ENCODE results near the gene UBA7.

Gene UBA7

GRCh38 chr3:49790626-49791411, 22.9 kb downstream of the UBA7 start:
- 46% methylated on average over 6 of the region's 9 CpGs for WGBS
- H2BK120ac ChIP-seq (ENCODE audit: low read depth, low read length): no peak overlapping the region
- no peak overlapping the region for H3K4me2 ChIP-seq (ENCODE audit: low read length, poor library complexity, severe bottlenecking)
- H2BK5ac ChIP-seq (ENCODE audit: low read depth, low read length, poor library complexity, severe bottlenecking): no peak overlapping the region
- H3K14ac ChIP-seq (ENCODE audit: low read length in 2 of 2): no peak overlapping the region
- no peak overlapping the region for H4K91ac ChIP-seq (ENCODE audit: low read length)
- H3K27ac ChIP-seq (ENCODE audit: low read length, poor library complexity, severe bottlenecking): no peak overlapping the region
- no peaks in the 10 kb centered on the region for H3K9me3 ChIP-seq (ENCODE audit: control insufficient read depth, low read length)
- H3K4ac ChIP-seq (ENCODE audit: low read depth in 1 of 2, low read length in 2 of 2): no peak overlapping the region
- no peak overlapping the region for H2BK15ac ChIP-seq (ENCODE audit: low read depth, poor library complexity, severe bottlenecking)
- peak; percentile 66 for DNase-seq
- H3K4me3 ChIP-seq (ENCODE audit: insufficient read depth in 1 of 2, low read depth in 1 of 2, low read length in 2 of 2): no peak overlapping the region
- no peak overlapping the region for H2AK5ac ChIP-seq (ENCODE audit: low read length, severe bottlenecking)
- H3K23ac ChIP-seq (ENCODE audit: low read length in 2 of 2): peak overlapping the region in 1 of 2 experiments; percentile 30
- H2BK12ac ChIP-seq (ENCODE audit: low read length in 2 of 2): no peak overlapping the region
- H2AFZ ChIP-seq (ENCODE audit: low read depth, low read length): no peak overlapping the region
- H3K4me1 ChIP-seq (ENCODE audit: control insufficient read depth, insufficient read depth, low read depth, low read length): peaks cover 6% of the 10 kb centered on the region
- no peaks in the 10 kb centered on the region for H3K27me3 ChIP-seq (ENCODE audit: control insufficient read depth in 1 of 2, insufficient read depth in 1 of 2, low read length in 2 of 2)
- H3K79me1 ChIP-seq (replicated peaks; ENCODE audit: low read length, poor library complexity, severe bottlenecking): peaks cover 4% of the 10 kb centered on the region
- no peak overlapping the region for H3K18ac ChIP-seq (ENCODE audit: low read depth in 1 of 2, low read length in 2 of 2)
- H3K9ac ChIP-seq (ENCODE audit: low read length): no peak overlapping the region
- no peaks in the 10 kb centered on the region for H3K36me3 ChIP-seq (ENCODE audit: control insufficient read depth in 1 of 2, insufficient read depth in 2 of 2, low read depth in 1 of 2, low read length in 2 of 2)
- no peak overlapping the region for H4K8ac ChIP-seq (ENCODE audit: low read length)

- Histone ChIP-seq H3K36me3 (ENCODE audit: control insufficient read depth in 1 of 2, insufficient read depth in 2 of 2, low read depth in 1 of 2, low read length in 2 of 2) (peaks cover 10 to 13% of the 10 kb centered on the region in 2 experiments), H3K27me3 (ENCODE audit: control insufficient read depth in 1 of 2, insufficient read depth in 1 of 2, low read length in 2 of 2) (no peaks in the 10 kb centered on the region), H2AFZ (ENCODE audit: low read depth, low read length) (no peak overlapping the region), H2BK120ac (ENCODE audit: low read depth, low read length) (no peak overlapping the region), H3K4me2 (ENCODE audit: low read length, poor library complexity, severe bottlenecking) (no peak overlapping the region), H3K27ac (ENCODE audit: low read length, poor library complexity, severe bottlenecking) (no peak overlapping the region), H3K14ac (ENCODE audit: low read length in 2 of 2) (no peak overlapping the region), H3K4me1 (ENCODE audit: control insufficient read depth, insufficient read depth, low read depth, low read length) (peaks cover 10% of the 10 kb centered on the region), H3K18ac (ENCODE audit: low read depth in 1 of 2, low read length in 2 of 2) (no peak overlapping the region), H3K4me3 (ENCODE audit: insufficient read depth in 1 of 2, low read depth in 1 of 2, low read length in 2 of 2) (no peak overlapping the region), H4K91ac (ENCODE audit: low read length) (no peak overlapping the region), H2BK12ac (ENCODE audit: low read length in 2 of 2) (no peak overlapping the region), H2BK5ac (ENCODE audit: low read depth, low read length, poor library complexity, severe bottlenecking) (no peak overlapping the region), H2BK15ac (ENCODE audit: low read depth, poor library complexity, severe bottlenecking) (no peak overlapping the region), H2AK5ac (ENCODE audit: low read length, severe bottlenecking) (no peak overlapping the region), H3K9ac (ENCODE audit: low read length) (no peak overlapping the region), H3K79me1 (replicated peaks; ENCODE audit: low read length, poor library complexity, severe bottlenecking) (peaks cover 4% of the 10 kb centered on the region), H3K9me3 (ENCODE audit: control insufficient read depth, low read length) (no peaks in the 10 kb centered on the region), H3K4ac (ENCODE audit: low read depth in 1 of 2, low read length in 2 of 2) (no peak overlapping the region), H4K8ac (ENCODE audit: low read length) (no peak overlapping the region), H3K23ac (ENCODE audit: low read length in 2 of 2) (no peak overlapping the region)
- 96% methylated on average over 2 of the region's 2 CpGs for WGBS
- DNase-seq: no peak
Observed at GRCh38 chr3:49788056-49788455, 25.7 kb downstream of the UBA7 start.

DNA sequence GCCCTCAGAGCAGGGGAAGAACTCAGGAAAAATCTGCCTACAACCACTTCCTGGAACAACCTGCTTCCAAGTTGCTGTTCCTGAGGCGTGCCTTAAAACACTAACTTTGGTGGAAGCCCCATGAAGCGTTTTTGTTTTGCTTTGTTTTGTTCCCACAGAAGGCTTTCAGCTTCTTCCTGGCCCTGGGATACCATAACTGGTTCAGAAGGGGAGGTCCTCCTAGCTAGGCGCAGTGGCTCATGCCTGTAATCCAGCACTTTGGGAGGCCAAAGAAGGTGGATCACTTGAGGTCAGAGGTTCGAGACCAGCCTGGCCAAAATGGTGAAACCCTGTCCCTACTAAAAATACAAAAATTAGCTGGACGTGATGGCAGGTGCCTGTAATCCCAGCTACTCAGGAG, 26.2 kb downstream of the UBA7 start:
- no peak overlapping the region for H3K23ac ChIP-seq (ENCODE audit: low read length in 2 of 2)
- no peak overlapping the region for H2BK12ac ChIP-seq (ENCODE audit: low read length in 2 of 2)
- H4K91ac ChIP-seq (ENCODE audit: low read length): no peak overlapping the region
- no peak overlapping the region for H3K4me2 ChIP-seq (ENCODE audit: low read length, poor library complexity, severe bottlenecking)
- H3K79me1 ChIP-seq (replicated peaks; ENCODE audit: low read length, poor library complexity, severe bottlenecking): peaks cover 4% of the 10 kb centered on the region
- no peak overlapping the region for H2AK5ac ChIP-seq (ENCODE audit: low read length, severe bottlenecking)
- H3K27ac ChIP-seq (ENCODE audit: low read length, poor library complexity, severe bottlenecking): no peak overlapping the region
- 96% methylated on average over 4 of the region's 5 CpGs for WGBS
- H3K9ac ChIP-seq (ENCODE audit: low read length): no peak overlapping the region
- H2BK15ac ChIP-seq (ENCODE audit: low read depth, poor library complexity, severe bottlenecking): no peak overlapping the region
- DNase-seq: no peak
- H3K18ac ChIP-seq (ENCODE audit: low read depth in 1 of 2, low read length in 2 of 2): no peak overlapping the region
- no peaks in the 10 kb centered on the region for H3K9me3 ChIP-seq (ENCODE audit: control insufficient read depth, low read length)
- H3K4me3 ChIP-seq (ENCODE audit: insufficient read depth in 1 of 2, low read depth in 1 of 2, low read length in 2 of 2): no peak overlapping the region
- no peak overlapping the region for H3K14ac ChIP-seq (ENCODE audit: low read length in 2 of 2)
- H3K4me1 ChIP-seq (ENCODE audit: control insufficient read depth, insufficient read depth, low read depth, low read length): peaks cover 10% of the 10 kb centered on the region
- no peaks in the 10 kb centered on the region for H3K27me3 ChIP-seq (ENCODE audit: control insufficient read depth in 1 of 2, insufficient read depth in 1 of 2, low read length in 2 of 2)
- no peak overlapping the region for H2BK5ac ChIP-seq (ENCODE audit: low read depth, low read length, poor library complexity, severe bottlenecking)
- no peak overlapping the region for H2AFZ ChIP-seq (ENCODE audit: low read depth, low read length)
- H3K4ac ChIP-seq (ENCODE audit: low read depth in 1 of 2, low read length in 2 of 2): no peak overlapping the region
- H3K36me3 ChIP-seq (ENCODE audit: control insufficient read depth in 1 of 2, insufficient read depth in 2 of 2, low read depth in 1 of 2, low read length in 2 of 2): peaks cover 13 to 14% of the 10 kb centered on the region in 2 experiments
- H4K8ac ChIP-seq (ENCODE audit: low read length): no peak overlapping the region
- H2BK120ac ChIP-seq (ENCODE audit: low read depth, low read length): no peak overlapping the region

DNA sequence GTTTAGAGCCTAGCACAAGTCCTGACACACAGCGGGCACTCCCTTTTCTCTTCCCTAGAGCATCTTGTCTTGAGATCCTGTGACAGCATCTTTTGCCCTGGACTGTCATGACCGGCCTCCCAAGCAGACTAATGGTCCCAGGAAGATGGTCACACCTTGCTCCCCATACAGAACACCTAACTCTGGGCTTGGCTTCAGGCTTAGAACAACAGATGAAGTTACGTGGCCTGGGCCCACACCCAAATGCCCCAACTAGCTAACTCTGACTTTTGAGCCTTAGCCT, 26.6 kb downstream of the UBA7 start:
- Histone ChIP-seq H3K9me3 (ENCODE audit: control insufficient read depth, low read length) (no peaks in the 10 kb centered on the region), H2BK15ac (ENCODE audit: low read depth, poor library complexity, severe bottlenecking) (no peak overlapping the region), H2BK5ac (ENCODE audit: low read depth, low read length, poor library complexity, severe bottlenecking) (no peak overlapping the region), H4K8ac (ENCODE audit: low read length) (peak overlapping the region; percentile 99), H3K4me3 (ENCODE audit: insufficient read depth in 1 of 2, low read depth in 1 of 2, low read length in 2 of 2) (peak overlapping the region in 1 of 2 experiments; percentile 73), H2AK5ac (ENCODE audit: low read length, severe bottlenecking) (peak overlapping the region; percentile 59), H3K36me3 (ENCODE audit: control insufficient read depth in 1 of 2, insufficient read depth in 2 of 2, low read depth in 1 of 2, low read length in 2 of 2) (peaks cover 17% of the 10 kb centered on the region in 2 experiments), H3K4me1 (ENCODE audit: control insufficient read depth, insufficient read depth, low read depth, low read length) (peaks cover 10% of the 10 kb centered on the region), H3K27ac (ENCODE audit: low read length, poor library complexity, severe bottlenecking) (no peak overlapping the region), H3K9ac (ENCODE audit: low read length) (peak overlapping the region; percentile 97), H2BK12ac (ENCODE audit: low read length in 2 of 2) (peak overlapping the region in 1 of 2 experiments; percentile 3), H4K91ac (ENCODE audit: low read length) (peak overlapping the region; percentile 90), H2AFZ (ENCODE audit: low read depth, low read length) (peak overlapping the region; percentile 59), H3K18ac (ENCODE audit: low read depth in 1 of 2, low read length in 2 of 2) (peak overlapping the region; percentile 86 to 92), H3K4ac (ENCODE audit: low read depth in 1 of 2, low read length in 2 of 2) (peak overlapping the region; percentile 94 to 98), H3K23ac (ENCODE audit: low read length in 2 of 2) (no peak overlapping the region), H3K14ac (ENCODE audit: low read length in 2 of 2) (no peak overlapping the region), H3K4me2 (ENCODE audit: low read length, poor library complexity, severe bottlenecking) (no peak overlapping the region), H3K27me3 (ENCODE audit: control insufficient read depth in 1 of 2, insufficient read depth in 1 of 2, low read length in 2 of 2) (no peaks in the 10 kb centered on the region), H2BK120ac (ENCODE audit: low read depth, low read length) (no peak overlapping the region), H3K79me1 (replicated peaks; ENCODE audit: low read length, poor library complexity, severe bottlenecking) (peaks cover 4% of the 10 kb centered on the region)
- no peak for DNase-seq
- 90% methylated on average over 3 of the region's 3 CpGs for WGBS
